Nephron progenitor cell (in vitro differentiated cells): ENCODE data around the gene ESRP2.

Experiments used
- DNase-seq: peaks from one replicate; pipeline ENCODE4 v3.0.0; 2021
- H3K27ac Mint-ChIP-seq: 2 replicates; pipeline ENCODE4 v1.8.0; 2021; ENCODE audit warnings: mild to moderate bottlenecking, moderate library complexity, mixed read lengths
- H3K27me3 Mint-ChIP-seq: 2 replicates; pipeline ENCODE4 v1.8.0; 2021; ENCODE audit warnings: mild to moderate bottlenecking, low read depth, mixed read lengths; ENCODE audit not compliant: poor library complexity
- H3K36me3 Mint-ChIP-seq: 2 replicates; pipeline ENCODE4 v1.8.0; 2021; ENCODE audit warnings: low read depth, mixed read lengths
- H3K4me1 Mint-ChIP-seq: 2 replicates; pipeline ENCODE4 v1.8.0; 2021; ENCODE audit warnings: mixed read lengths
- H3K4me3 Mint-ChIP-seq: 2 replicates; pipeline ENCODE4 v1.8.0; 2021; ENCODE audit warnings: mild to moderate bottlenecking, moderate library complexity, mixed read lengths
- H3K9me3 Mint-ChIP-seq: 2 replicates; pipeline ENCODE4 v1.8.0; 2021; ENCODE audit warnings: mild to moderate bottlenecking, moderate library complexity, mixed read lengths
- TF ChIP-seq, protein P1 (sequence below): fragments of 200-600 bp; sonication (generic); IDR thresholded peaks from 2 replicates; pipeline ENCODE4 v1.5.0; 2021; ENCODE audit warnings: antibody characterized with exemption

Gene ESRP2

DNA sequence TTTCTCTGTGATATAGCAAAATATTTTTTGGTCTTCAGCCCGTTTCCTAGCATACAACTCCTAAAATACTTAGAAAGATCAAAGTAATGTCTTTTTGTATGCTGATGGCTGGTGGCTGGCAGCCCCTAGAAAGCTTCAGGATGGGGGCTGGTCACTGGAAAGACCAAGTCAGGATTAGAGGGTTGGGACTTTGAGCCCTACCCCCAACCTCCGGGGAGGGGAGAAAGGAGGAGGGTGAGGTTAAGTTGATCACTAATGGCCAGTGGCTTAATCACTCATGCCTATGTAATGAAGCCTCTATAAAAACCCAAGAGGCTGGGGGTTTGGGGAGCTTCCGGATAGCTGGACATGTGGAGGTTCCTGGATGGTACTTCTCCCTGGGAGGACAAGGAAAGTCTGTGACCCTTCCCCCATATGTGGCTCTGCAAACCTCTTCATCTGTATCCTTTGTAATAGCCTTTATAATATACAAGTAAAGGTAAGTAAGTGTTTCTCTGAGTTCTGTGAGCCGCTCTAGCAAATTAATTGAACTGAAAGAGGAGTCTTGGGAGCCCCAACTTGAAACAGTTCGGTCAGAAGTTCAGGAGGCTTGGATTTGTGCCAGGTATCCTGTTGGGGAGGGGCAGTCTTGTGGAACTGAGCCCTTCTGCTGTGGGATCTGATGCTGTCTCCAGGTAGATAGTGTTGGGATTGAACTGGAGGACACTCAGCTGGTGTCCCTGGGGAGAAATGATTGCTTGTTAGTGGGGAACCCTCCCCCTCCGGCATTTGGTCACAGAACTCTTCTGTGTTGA, 31.9 kb upstream of the ESRP2 start:
- Mint-ChIP-seq H3K36me3 (no peaks in the 10 kb centered on the region), H3K9me3 (no peaks in the 10 kb centered on the region), H3K4me1 (peaks cover 67% of the 10 kb centered on the region), H3K27ac (peak overlapping the region; percentile 12), H3K27me3 (no peaks in the 10 kb centered on the region), H3K4me3 (peak overlapping the region; percentile 66)
- DNase-seq: no peak
- TF ChIP-seq, protein P1, sequence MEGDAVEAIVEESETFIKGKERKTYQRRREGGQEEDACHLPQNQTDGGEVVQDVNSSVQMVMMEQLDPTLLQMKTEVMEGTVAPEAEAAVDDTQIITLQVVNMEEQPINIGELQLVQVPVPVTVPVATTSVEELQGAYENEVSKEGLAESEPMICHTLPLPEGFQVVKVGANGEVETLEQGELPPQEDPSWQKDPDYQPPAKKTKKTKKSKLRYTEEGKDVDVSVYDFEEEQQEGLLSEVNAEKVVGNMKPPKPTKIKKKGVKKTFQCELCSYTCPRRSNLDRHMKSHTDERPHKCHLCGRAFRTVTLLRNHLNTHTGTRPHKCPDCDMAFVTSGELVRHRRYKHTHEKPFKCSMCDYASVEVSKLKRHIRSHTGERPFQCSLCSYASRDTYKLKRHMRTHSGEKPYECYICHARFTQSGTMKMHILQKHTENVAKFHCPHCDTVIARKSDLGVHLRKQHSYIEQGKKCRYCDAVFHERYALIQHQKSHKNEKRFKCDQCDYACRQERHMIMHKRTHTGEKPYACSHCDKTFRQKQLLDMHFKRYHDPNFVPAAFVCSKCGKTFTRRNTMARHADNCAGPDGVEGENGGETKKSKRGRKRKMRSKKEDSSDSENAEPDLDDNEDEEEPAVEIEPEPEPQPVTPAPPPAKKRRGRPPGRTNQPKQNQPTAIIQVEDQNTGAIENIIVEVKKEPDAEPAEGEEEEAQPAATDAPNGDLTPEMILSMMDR: no peak

DNA sequence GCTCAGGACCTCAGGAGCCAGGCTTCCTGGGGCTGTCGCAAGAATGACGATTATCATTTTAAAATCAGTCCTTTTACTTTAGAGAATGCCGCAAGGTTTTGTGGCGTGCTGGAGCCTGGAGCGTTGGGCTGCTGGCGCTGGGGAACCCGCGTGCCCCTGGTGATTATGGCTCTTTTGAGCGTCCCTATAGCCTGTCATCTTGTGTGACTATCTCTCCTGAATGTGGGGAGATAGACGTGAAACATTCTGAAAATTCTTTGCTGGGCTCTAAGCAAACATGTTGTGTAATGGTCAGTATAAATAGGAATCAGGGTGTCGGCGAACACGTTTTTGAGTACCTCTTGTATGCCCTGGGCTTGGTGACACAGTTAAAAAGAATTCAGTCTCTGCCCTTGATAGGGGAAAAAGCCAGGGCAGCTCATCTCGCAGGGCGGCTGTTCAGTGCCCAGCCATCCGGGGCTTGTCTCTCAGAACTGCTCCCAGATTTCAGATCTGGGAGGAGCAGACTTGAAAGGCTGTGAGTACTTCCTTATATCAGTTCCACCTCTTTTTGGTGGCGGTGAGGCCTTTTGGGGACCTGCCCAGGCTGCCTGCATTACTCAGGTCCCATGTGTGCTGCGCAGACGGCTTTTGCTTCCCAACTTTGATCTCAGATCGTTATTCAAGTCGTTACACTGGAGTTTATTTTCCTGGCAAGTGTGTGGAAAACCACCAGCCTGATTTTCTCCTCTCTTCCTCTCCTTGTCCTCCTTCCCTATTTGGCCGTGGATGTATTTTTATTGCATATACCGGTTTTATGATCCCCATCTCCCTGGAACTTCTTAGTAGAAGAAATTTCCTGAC, 29.4 kb upstream of the ESRP2 start:
- Mint-ChIP-seq H3K27me3 (peaks cover 3% of the 10 kb centered on the region), H3K4me1 (peaks cover 57% of the 10 kb centered on the region), H3K4me3 (peak overlapping the region; percentile 91), H3K36me3 (no peaks in the 10 kb centered on the region), H3K9me3 (no peaks in the 10 kb centered on the region), H3K27ac (peak overlapping the region; percentile 53)
- peak; percentile 33 for DNase-seq
- TF ChIP-seq, protein P1: no peak

DNA sequence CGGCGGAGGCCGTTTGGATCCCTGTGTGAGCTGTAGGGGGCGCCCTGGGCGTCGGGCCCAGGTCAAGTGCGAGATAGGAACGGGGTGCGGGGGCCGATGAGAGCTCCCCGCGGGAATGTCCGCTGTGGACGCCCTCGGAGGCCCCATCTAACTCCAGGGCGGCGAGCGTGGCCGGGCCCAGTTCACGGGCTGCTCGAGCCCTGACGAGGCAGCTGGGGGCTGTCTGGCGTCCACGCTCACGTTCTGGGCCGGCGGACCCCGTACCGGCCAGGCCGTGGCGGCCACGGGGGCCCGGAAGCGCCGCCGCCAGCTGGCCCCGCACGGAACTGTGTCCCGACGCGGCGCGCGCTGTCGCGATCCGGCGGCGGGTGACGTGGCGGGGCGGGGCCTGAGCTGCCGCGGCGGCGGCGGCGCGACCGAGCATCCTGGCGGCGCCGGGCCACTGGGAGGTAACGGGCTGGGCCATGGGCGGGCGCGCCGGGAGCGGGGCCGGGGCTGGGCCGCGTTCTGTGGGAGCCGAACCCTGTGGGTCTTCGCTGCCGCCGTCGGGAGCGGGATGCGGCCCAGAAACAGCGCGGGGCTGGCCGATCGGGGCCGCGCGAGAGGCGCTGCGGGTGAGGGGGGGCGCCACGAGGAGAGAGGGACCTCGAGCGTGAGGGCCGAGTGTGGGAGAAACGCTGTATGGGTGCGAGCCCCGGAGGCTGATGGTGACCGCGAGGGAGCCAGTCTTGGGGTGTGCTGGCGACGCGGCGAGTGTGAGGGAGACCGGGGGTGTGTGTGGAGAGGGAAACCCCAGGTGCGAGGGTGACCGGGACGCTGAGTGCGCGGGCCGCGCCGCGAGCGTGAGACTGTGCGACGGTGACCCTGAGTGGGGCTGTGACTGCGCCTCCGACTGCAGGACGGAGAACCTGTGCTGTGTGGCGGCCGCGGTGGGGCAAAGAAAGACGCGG, 28.5 kb upstream of the ESRP2 start, which contains the start of gene SLC7A6:
Gene SLC7A6, plus strand, starts transcription at position 399 of the 950 bp plus-strand sequence. CDS start 10,201 bp downstream, outside the sequence.
- peak within 1 kb of the TSS; percentile 92 for H3K4me3 Mint-ChIP-seq
- H3K9me3 Mint-ChIP-seq: no peaks in the 10 kb centered on the region

DNA sequence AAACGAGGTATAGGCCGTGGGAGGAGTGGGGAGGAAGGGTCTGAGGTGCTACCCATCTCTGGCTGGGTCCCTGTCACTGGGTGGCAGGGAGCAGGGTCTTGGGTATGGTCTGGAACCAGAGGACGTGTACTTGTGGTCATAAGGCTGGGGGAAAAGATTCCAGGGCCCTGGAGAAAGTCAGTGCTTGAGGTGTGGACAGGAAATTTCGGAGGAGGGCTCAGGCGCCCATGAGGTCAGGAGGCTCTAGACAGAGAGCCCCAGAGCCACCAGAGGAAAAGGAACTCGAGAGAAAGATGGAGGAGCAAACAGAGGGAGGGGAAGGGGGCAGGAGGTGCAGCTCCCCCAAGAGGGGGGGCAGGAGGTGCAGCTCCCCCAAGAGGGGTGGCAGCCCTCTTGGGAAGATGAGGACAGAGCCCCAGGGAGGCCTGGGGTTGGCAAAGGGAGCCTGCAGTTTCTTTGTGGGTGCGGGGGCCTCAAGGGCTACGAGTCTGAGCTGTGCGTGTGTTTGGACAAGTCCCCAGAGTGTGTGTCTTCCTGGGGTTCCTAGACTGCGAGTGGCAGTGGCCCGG, 27.7 kb upstream of the ESRP2 start:
- peaks cover 4% of the 10 kb centered on the region for H3K27me3 Mint-ChIP-seq
- peaks cover 48% of the 10 kb centered on the region for H3K4me1 Mint-ChIP-seq
- no peaks in the 10 kb centered on the region for H3K9me3 Mint-ChIP-seq
- peaks cover under 1% of the 10 kb centered on the region for H3K36me3 Mint-ChIP-seq
- H3K4me3 Mint-ChIP-seq: peak overlapping the region; percentile 92
- TF ChIP-seq, protein P1: no peak
- peak overlapping the region; percentile 89 for H3K27ac Mint-ChIP-seq
- DNase-seq: no peak

More for the DNA sequence above, 28.5 kb upstream of the ESRP2 start, which contains the start of gene SLC7A6:
- Mint-ChIP-seq H3K27me3 (peaks cover 3% of the 10 kb centered on the region), H3K36me3 (no peaks in the 10 kb centered on the region), H3K27ac (peak within 1 kb of the TSS; percentile 89), H3K4me1 (peaks cover 53% of the 10 kb centered on the region)
- TF ChIP-seq, protein P1: peak; percentile 52
- DNase-seq: peak; percentile 89
